Measurements from ENCODE around the gene CDHR5.
"Not testable (repeated sequence)": the region's sequence is repeated elsewhere in the genome, so short reads cannot be mapped to it uniquely, and the experiment has no call there.

CDHR5 gene

GRCh38 chr11:581342-581741 is 43.4 kb downstream of the CDHR5 start:
- DNase-seq, result no peak

GRCh38 chr11:579830-580601 is 44.7 kb downstream of the CDHR5 start:
- no peak for DNase-seq

- DNase-seq, result no peak
Observed at GRCh38 chr11:578276-579035, 46.3 kb downstream of the CDHR5 start.

GRCh38 chr11:577611-577894 is 47.2 kb downstream of the CDHR5 start:
- DNase-seq, result no peak

- DNase-seq, result peak; percentile 48
Observed at GRCh38 chr11:576811-577610, 47.7 kb downstream of the CDHR5 start.

- peak; percentile 93 for DNase-seq
Observed at GRCh38 chr11:575996-576768, 48.6 kb downstream of the CDHR5 start, which contains the start of gene PHRF1. TSS of gene PHRF1 (plus strand) at chr11:576470. CDS start at chr11:581513, 5,043 bp downstream.

GRCh38 chr11:575313-575995 is 49.3 kb downstream of the CDHR5 start:
- DNase-seq, result no peak

- DNase-seq, result no peak
Observed at GRCh38 chr11:574632-575312, 50.0 kb downstream of the CDHR5 start.

GRCh38 chr11:574031-574570 is 50.7 kb downstream of the CDHR5 start:
- not testable (repeated sequence) for DNase-seq

GRCh38 chr11:573146-573759 is 51.5 kb downstream of the CDHR5 start:
- no peak for DNase-seq

- DNase-seq, result no peak
Observed at GRCh38 chr11:571802-572185, 53.0 kb downstream of the CDHR5 start.

- DNase-seq, result no peak
Observed at GRCh38 chr11:569158-569885, 55.4 kb downstream of the CDHR5 start.

- DNase-seq, result peak; percentile 96
Observed at GRCh38 chr11:568306-569157, 56.2 kb downstream of the CDHR5 start.

- DNase-seq, result no peak
Observed at GRCh38 chr11:567629-568292, 57.0 kb downstream of the CDHR5 start.

- no peak for DNase-seq
Observed at GRCh38 chr11:567011-567628, 57.6 kb downstream of the CDHR5 start.
